ENCODE data around the gene MAML2.
A peak's percentile ranks its signal among the peaks of the same experiment; 100 is the strongest.

MAML2 gene

DNA sequence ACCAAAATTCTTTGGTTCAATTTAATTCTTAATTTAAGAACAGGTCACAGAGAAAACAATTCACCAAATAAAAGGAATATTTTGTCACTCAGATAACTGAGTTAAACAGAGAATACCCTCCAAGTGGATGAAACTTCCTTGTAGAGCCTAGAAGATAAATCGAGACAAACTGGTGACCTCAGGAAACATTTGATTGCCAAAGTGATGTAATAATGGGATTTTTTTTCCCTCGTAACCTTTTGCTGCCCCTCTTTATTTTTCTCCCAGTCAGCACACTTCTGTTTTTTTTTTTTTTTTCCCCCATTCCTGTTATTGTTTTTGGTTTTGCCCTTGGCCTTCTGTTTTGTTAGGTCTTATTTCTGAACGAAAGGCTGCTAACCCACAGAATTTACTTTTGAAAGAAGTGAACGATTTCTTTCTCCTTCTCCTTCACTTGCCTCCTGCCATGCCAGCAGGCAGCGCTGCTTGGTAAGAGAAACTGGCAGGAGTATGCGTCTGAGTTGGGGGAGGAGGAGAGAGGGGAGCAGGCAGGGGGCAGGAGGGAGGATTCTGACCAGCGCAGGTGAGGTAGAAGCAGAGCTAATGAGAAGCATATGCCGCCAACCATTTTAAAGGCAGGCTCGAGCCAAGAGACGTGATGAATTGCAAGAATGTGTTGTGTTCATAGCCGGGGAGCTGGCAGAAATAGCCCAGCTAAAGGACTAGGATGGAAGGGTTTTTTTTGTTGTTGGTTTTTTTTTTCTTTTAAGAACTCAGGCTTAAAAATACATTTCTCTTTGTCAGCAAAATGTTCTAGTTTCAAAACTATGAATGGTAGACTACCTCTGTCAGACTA, 297.2 kb downstream of the MAML2 start:
- no peak overlapping the region for H3K4me3 ChIP-seq (ENCODE audit: low read depth, low read length)
- no peaks in the 10 kb centered on the region for H3K36me3 ChIP-seq (ENCODE audit: control insufficient read depth, insufficient read depth, low read length)
- H3K27ac ChIP-seq (ENCODE audit: low read depth, low read length): no peak overlapping the region
- H3K9me3 ChIP-seq (ENCODE audit: control insufficient read depth, insufficient read depth, low read length): no peaks in the 10 kb centered on the region
- H3K9ac ChIP-seq (ENCODE audit: low read depth, low read length): no peak overlapping the region
- H3K27me3 ChIP-seq (ENCODE audit: control insufficient read depth, insufficient read depth, low read length): no peaks in the 10 kb centered on the region
- H3K4me1 ChIP-seq (ENCODE audit: control insufficient read depth, insufficient read depth, low read length): peaks cover 23% of the 10 kb centered on the region; the same call in 1 of the 2 replicates

DNA sequence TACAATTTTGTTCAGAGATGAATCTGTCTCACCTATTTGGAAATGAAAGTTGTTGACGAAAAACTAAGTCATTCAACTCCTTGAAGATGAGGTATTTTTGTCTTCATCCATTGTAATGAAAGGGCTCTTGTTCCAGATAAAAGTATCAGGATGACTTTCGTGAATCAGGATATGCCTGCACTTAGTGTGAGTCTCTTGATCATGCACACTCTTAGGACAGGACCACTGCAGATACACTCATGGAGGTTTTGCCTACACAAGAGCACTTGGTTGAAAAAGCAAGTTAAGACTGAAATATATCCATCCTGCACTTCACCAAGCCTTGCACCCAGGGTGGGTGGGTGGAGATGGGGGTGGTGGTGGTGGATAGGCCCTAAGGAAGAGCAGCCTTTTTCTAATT, 298.2 kb downstream of the MAML2 start:
- Histone ChIP-seq H3K9me3 (ENCODE audit: control insufficient read depth, insufficient read depth, low read length) (no peaks in the 10 kb centered on the region), H3K9ac (ENCODE audit: low read depth, low read length) (no peak overlapping the region), H3K4me3 (ENCODE audit: low read depth, low read length) (no peak overlapping the region), H3K36me3 (ENCODE audit: control insufficient read depth, insufficient read depth, low read length) (no peaks in the 10 kb centered on the region), H3K27ac (ENCODE audit: low read depth, low read length) (no peak overlapping the region), H3K27me3 (ENCODE audit: control insufficient read depth, insufficient read depth, low read length) (no peaks in the 10 kb centered on the region), H3K4me1 (ENCODE audit: control insufficient read depth, insufficient read depth, low read length) (peaks cover 23% of the 10 kb centered on the region; the same call in 1 of the 2 replicates)

DNA sequence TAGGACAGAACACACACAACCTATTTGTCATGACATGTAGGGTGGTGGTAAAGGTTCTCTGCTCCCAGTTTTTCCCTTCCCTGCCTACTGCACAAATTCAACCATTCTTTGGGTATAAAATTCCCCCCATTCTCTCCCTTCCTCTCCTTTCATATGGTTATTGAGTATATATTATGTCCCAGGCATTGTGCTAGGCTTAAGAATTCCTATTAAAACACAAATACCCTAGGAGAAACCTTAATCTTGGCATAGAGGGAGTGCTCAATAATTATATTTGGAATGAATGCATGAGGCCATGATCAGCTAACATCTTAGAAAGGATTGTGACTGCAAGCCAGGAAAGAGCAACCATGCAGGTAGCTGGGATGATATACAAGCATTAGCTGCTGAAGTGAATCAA, 298.7 kb downstream of the MAML2 start:
- H3K9me3 ChIP-seq (ENCODE audit: control insufficient read depth, insufficient read depth, low read length): no peaks in the 10 kb centered on the region
- H3K27ac ChIP-seq (ENCODE audit: low read depth, low read length): no peak overlapping the region
- no peaks in the 10 kb centered on the region for H3K27me3 ChIP-seq (ENCODE audit: control insufficient read depth, insufficient read depth, low read length)
- H3K36me3 ChIP-seq (ENCODE audit: control insufficient read depth, insufficient read depth, low read length): no peaks in the 10 kb centered on the region
- H3K9ac ChIP-seq (ENCODE audit: low read depth, low read length): no peak overlapping the region
- H3K4me1 ChIP-seq (ENCODE audit: control insufficient read depth, insufficient read depth, low read length): peaks cover 23% of the 10 kb centered on the region; the same call in 1 of the 2 replicates
- H3K4me3 ChIP-seq (ENCODE audit: low read depth, low read length): no peak overlapping the region

DNA sequence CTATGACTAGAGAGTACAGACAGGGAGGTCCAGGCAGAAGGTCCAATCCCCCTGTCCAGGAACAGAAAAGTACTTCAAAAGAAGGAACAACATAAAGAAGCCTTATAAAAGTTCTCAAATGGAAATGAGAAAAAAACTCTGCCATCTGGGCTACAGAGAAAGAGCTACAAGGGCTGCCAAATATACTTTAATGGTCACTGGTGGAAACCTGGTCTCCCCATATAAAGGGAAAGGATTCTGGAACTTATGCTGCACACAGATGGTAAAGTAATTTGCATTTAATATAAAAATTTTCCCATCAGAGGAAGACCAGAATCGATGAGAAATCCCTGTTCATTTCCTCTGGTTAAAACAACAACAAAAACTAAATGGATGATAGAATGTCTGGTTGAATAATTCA, 299.7 kb downstream of the MAML2 start:
- no peaks in the 10 kb centered on the region for H3K27me3 ChIP-seq (ENCODE audit: control insufficient read depth, insufficient read depth, low read length)
- peaks cover 23% of the 10 kb centered on the region; the same call in 1 of the 2 replicates for H3K4me1 ChIP-seq (ENCODE audit: control insufficient read depth, insufficient read depth, low read length)
- no peaks in the 10 kb centered on the region for H3K36me3 ChIP-seq (ENCODE audit: control insufficient read depth, insufficient read depth, low read length)
- no peak overlapping the region for H3K27ac ChIP-seq (ENCODE audit: low read depth, low read length)
- H3K4me3 ChIP-seq (ENCODE audit: low read depth, low read length): no peak overlapping the region
- H3K9me3 ChIP-seq (ENCODE audit: control insufficient read depth, insufficient read depth, low read length): no peaks in the 10 kb centered on the region
- H3K9ac ChIP-seq (ENCODE audit: low read depth, low read length): no peak overlapping the region

DNA sequence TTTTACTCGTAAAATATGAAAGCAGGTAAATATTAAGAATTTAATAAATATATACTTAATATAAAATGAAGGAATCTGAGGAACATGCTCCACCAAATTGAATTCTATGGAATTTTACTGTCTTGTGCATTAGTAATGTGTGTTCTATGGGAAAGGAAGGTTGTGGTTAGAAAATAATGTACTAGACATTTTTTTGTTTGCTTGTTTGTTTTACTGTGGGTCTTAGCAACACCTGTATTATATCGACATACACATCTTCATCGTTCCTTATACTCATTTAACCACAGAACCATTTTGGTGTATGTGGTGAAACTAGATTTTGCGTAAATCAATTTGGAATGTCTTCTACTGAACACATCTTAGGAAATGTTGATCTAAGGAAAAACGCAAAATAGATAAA, 304.9 kb downstream of the MAML2 start:
- no peak overlapping the region for H3K4me3 ChIP-seq (ENCODE audit: low read depth, low read length)
- H3K36me3 ChIP-seq (ENCODE audit: control insufficient read depth, insufficient read depth, low read length): no peaks in the 10 kb centered on the region
- no peaks in the 10 kb centered on the region for H3K27me3 ChIP-seq (ENCODE audit: control insufficient read depth, insufficient read depth, low read length)
- no peak overlapping the region for H3K9ac ChIP-seq (ENCODE audit: low read depth, low read length)
- no peaks in the 10 kb centered on the region for H3K9me3 ChIP-seq (ENCODE audit: control insufficient read depth, insufficient read depth, low read length)
- H3K4me1 ChIP-seq (ENCODE audit: control insufficient read depth, insufficient read depth, low read length): peaks cover 8% of the 10 kb centered on the region; the same call in 1 of the 2 replicates
- peak overlapping the region; percentile 52 for H3K27ac ChIP-seq (ENCODE audit: low read depth, low read length)

DNA sequence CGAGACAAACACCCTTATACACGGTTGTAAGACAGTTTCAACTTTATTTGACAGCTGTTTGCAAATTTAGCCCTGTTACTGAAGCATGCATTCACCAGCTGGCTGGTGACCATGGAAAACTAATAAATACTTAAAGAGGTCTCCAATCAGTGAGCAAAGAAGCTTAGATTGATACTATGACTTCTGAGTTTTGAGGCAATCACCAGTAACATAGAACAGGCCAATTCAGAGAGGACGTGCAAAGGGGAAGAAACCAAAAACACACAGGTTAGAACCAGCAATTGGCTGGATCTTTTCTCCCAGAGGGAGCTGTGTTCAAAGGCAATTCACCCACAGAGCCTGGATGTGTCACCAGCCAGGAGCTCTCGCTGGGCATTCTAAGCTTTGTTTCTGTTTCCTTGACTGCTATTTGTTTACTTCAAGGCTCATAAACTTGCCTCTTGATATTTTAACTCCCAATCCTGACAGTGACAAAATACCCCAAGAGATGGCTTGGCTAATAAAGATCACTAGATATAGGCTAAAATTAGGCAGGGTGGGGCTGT, 305.5 kb downstream of the MAML2 start:
- Histone ChIP-seq H3K27ac (ENCODE audit: low read depth, low read length) (peak overlapping the region; percentile 52), H3K36me3 (ENCODE audit: control insufficient read depth, insufficient read depth, low read length) (no peaks in the 10 kb centered on the region), H3K4me1 (ENCODE audit: control insufficient read depth, insufficient read depth, low read length) (peaks cover 8% of the 10 kb centered on the region; the same call in 1 of the 2 replicates), H3K9ac (ENCODE audit: low read depth, low read length) (no peak overlapping the region), H3K4me3 (ENCODE audit: low read depth, low read length) (no peak overlapping the region), H3K27me3 (ENCODE audit: control insufficient read depth, insufficient read depth, low read length) (no peaks in the 10 kb centered on the region), H3K9me3 (ENCODE audit: control insufficient read depth, insufficient read depth, low read length) (no peaks in the 10 kb centered on the region)

DNA sequence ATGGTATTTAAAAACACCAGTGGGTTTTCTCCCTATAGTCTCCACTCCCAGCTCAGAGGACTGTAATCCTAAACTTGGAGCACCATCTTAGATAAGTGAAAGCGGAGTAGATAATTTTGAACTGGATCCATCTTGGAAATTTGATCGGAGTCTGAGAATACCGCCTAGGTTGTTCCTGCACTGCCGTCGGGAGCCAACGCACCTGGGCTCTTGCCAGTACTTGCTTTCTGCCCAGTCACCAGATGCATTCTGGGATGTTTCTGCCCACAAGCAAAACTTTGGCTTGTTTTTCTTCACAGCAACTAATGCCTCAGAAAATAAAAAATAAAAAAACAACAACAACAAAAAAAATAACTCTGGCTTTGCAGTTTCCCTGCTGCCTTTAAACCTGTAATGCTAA, 306.1 kb downstream of the MAML2 start:
- Histone ChIP-seq H3K4me3 (ENCODE audit: low read depth, low read length) (no peak overlapping the region), H3K4me1 (ENCODE audit: control insufficient read depth, insufficient read depth, low read length) (peaks cover 8% of the 10 kb centered on the region; the same call in 1 of the 2 replicates), H3K9ac (ENCODE audit: low read depth, low read length) (no peak overlapping the region), H3K9me3 (ENCODE audit: control insufficient read depth, insufficient read depth, low read length) (no peaks in the 10 kb centered on the region), H3K27me3 (ENCODE audit: control insufficient read depth, insufficient read depth, low read length) (no peaks in the 10 kb centered on the region), H3K36me3 (ENCODE audit: control insufficient read depth, insufficient read depth, low read length) (no peaks in the 10 kb centered on the region), H3K27ac (ENCODE audit: low read depth, low read length) (no peak overlapping the region)

DNA sequence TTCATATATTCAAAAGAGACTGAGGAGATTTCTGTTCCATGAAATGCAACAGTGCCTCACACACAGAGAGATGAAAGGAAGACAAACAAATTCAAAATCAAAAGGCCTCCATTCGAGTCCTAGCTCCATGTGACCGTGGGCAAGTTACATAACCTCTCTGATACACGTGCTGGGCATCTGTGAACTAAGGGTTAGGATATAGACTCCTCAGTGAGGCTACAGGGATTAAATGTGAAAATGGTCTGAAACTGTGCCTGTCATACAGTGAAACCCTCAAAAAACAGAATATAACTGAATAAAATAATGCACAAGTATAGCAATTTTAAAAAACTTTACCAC, 307.3 kb downstream of the MAML2 start:
- Histone ChIP-seq H3K9ac (ENCODE audit: low read depth, low read length) (no peak overlapping the region), H3K27me3 (ENCODE audit: control insufficient read depth, insufficient read depth, low read length) (no peaks in the 10 kb centered on the region), H3K4me3 (ENCODE audit: low read depth, low read length) (no peak overlapping the region), H3K9me3 (ENCODE audit: control insufficient read depth, insufficient read depth, low read length) (no peaks in the 10 kb centered on the region), H3K27ac (ENCODE audit: low read depth, low read length) (no peak overlapping the region), H3K36me3 (ENCODE audit: control insufficient read depth, insufficient read depth, low read length) (no peaks in the 10 kb centered on the region), H3K4me1 (ENCODE audit: control insufficient read depth, insufficient read depth, low read length) (peaks cover 8% of the 10 kb centered on the region; the same call in 1 of the 2 replicates)

DNA sequence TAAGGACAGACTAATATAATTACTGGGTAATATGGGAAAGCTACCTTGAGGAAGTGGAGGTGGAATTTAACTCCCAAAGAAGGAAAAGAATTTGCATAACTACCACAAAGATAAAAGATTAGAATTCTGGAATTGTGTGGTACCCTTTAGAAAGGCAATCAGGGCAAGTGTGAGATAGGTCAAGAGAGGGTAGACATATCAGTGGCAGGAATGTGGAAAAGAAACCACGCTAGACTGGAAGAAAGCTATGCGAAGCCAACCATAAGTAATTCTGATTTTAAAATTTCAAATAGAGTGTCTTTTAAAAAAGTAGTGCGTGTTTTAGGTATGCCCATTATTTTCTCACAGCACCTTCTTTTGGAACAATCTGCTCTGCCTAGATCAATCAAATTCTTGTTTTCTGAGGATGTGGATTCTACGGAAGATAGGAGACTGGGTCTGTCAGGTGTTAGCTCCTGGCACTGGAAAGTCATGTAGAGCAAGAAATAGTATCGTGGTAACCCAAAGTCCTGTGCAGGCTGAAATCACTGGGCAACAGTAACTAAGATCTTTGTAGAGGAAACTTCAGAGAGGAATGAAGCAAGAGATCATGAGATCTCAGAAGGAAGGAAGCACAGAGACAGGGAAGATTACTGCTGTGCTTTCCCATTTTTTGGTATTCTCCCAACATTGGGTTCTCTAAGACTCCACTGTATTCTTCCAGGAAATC, 307.8 kb downstream of the MAML2 start:
- peaks cover 8% of the 10 kb centered on the region; the same call in 1 of the 2 replicates for H3K4me1 ChIP-seq (ENCODE audit: control insufficient read depth, insufficient read depth, low read length)
- no peaks in the 10 kb centered on the region for H3K36me3 ChIP-seq (ENCODE audit: control insufficient read depth, insufficient read depth, low read length)

DNA sequence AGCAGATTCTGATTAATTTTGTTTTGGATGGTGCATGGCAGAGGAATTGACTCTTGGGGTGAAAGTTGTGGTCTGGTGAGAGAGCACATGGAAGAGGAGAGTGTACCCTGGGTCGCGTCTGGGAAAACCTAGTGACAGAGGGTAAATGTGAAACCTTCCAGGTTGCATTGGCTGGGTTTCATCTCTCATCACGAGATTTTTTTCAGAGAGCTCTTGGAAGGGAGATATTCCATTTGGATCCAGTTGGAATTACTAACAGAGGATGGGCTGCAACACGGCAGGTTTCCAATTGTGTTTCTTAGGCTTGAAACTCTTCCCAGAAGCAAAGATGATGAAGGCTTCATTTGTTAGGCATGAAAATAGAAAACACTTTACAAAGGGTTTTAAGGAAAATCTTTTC, 309.4 kb downstream of the MAML2 start:
- Histone ChIP-seq H3K9ac (ENCODE audit: low read depth, low read length) (no peak overlapping the region), H3K36me3 (ENCODE audit: control insufficient read depth, insufficient read depth, low read length) (no peaks in the 10 kb centered on the region), H3K27ac (ENCODE audit: low read depth, low read length) (no peak overlapping the region), H3K9me3 (ENCODE audit: control insufficient read depth, insufficient read depth, low read length) (no peaks in the 10 kb centered on the region), H3K27me3 (ENCODE audit: control insufficient read depth, insufficient read depth, low read length) (no peaks in the 10 kb centered on the region), H3K4me3 (ENCODE audit: low read depth, low read length) (no peak overlapping the region), H3K4me1 (ENCODE audit: control insufficient read depth, insufficient read depth, low read length) (peaks cover 8% of the 10 kb centered on the region; the same call in 1 of the 2 replicates)

More for the DNA sequence above, 307.8 kb downstream of the MAML2 start:
- H3K9me3 ChIP-seq (ENCODE audit: control insufficient read depth, insufficient read depth, low read length): no peaks in the 10 kb centered on the region
- no peaks in the 10 kb centered on the region for H3K27me3 ChIP-seq (ENCODE audit: control insufficient read depth, insufficient read depth, low read length)
- no peak overlapping the region for H3K4me3 ChIP-seq (ENCODE audit: low read depth, low read length)
- no peak overlapping the region for H3K9ac ChIP-seq (ENCODE audit: low read depth, low read length)
- no peak overlapping the region for H3K27ac ChIP-seq (ENCODE audit: low read depth, low read length)

DNA sequence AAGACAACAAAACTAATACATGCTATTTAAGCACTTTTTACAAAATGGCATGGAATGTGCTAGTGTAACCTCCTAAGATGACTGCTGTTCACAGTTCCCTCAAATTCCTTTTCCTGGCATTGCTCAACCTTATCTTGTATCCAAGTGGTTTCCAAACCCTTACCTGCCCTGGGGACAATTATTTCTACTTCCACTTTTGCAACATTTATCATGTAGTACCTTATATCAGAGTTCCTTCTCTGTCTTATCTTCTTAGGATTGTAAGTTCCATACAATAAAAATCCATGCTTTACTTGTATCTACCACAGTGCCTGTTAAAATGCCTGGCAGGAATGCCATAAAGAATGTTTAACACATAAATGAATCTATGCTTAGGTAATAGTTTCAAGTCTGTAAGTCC, 309.9 kb downstream of the MAML2 start:
- no peak overlapping the region for H3K27ac ChIP-seq (ENCODE audit: low read depth, low read length)
- H3K4me3 ChIP-seq (ENCODE audit: low read depth, low read length): no peak overlapping the region
- no peak overlapping the region for H3K9ac ChIP-seq (ENCODE audit: low read depth, low read length)
- no peaks in the 10 kb centered on the region for H3K27me3 ChIP-seq (ENCODE audit: control insufficient read depth, insufficient read depth, low read length)
- H3K36me3 ChIP-seq (ENCODE audit: control insufficient read depth, insufficient read depth, low read length): no peaks in the 10 kb centered on the region
- H3K4me1 ChIP-seq (ENCODE audit: control insufficient read depth, insufficient read depth, low read length): peaks cover 8% of the 10 kb centered on the region; the same call in 1 of the 2 replicates
- no peaks in the 10 kb centered on the region for H3K9me3 ChIP-seq (ENCODE audit: control insufficient read depth, insufficient read depth, low read length)

Data from HUES48 (cell line).